HepG2 (cell line): ENCODE measurements around the gene ADAM10. TPM values are rescaled to one million over a fixed set of nuclear protein-coding genes. Genes with fewer than 3 reads are reported as not detected.

Experiments used
- ASH2L ChIP-seq: fragments of 300-600, 200-600 bp; sonication (generic); IDR thresholded peaks from 2 replicates; pipeline ENCODE4 v1.7.0; 2017; ENCODE audit warnings: low read depth, mild to moderate bottlenecking, moderate library complexity, mixed read lengths, low read length; ENCODE audit not compliant: insufficient read length
- ELF1 ChIP-seq: sonication (generic); formaldehyde crosslinking; IDR thresholded peaks from 2 replicates; pipeline ENCODE4 v1.4.0; 2020; ENCODE audit warnings: missing genetic modification reagents
- ELF3 ChIP-seq: IDR thresholded peaks from 2 replicates; pipeline ENCODE4 v1.6.1; 2016; ENCODE audit warnings: missing genetic modification reagents, missing compliant biosample characterization
- GFI1 ChIP-seq: sonication (generic); formaldehyde crosslinking; IDR thresholded peaks from 2 replicates; pipeline ENCODE4 v1.5.0; 2020; ENCODE audit warnings: missing genetic modification reagents, mild to moderate bottlenecking, borderline replicate concordance
- HNRNPH1 ChIP-seq: fragments of 200-400 bp; formaldehyde crosslinking; optimal IDR thresholded peaks from 2 replicates; pipeline ENCODE3; 2017; ENCODE audit warnings: mild to moderate bottlenecking, low read depth, low read length
- KAT8 ChIP-seq: IDR thresholded peaks from 2 replicates; pipeline ENCODE4 v1.6.1; 2016; ENCODE audit warnings: missing genetic modification reagents, missing compliant biosample characterization
- KDM5A ChIP-seq: fragments of 200-600 bp; sonication (generic); IDR thresholded peaks from 2 replicates; pipeline ENCODE4 v1.7.0; 2018; ENCODE audit warnings: antibody characterized with exemption, mild to moderate bottlenecking, low read length, borderline replicate concordance
- MAZ ChIP-seq, 2 experiments: sonication (generic) in 1 of 2; formaldehyde crosslinking in 1 of 2; IDR thresholded peaks; 2 replicates each; pipeline versions ENCODE4 v1.5.0 to v1.6.1; 2012 to 2020; ENCODE audit warnings: low read depth in 2 of 2, mild to moderate bottlenecking in 2 of 2, borderline replicate concordance in 1 of 2, improper control_type of control experiment in 1 of 2, low read length in 1 of 2, missing genetic modification reagents in 1 of 2, moderate library complexity in 1 of 2
- MTA1 ChIP-seq: sonication (generic); formaldehyde crosslinking; IDR thresholded peaks from 2 replicates; pipeline ENCODE4 v1.4.0; 2020; ENCODE audit warnings: missing genetic modification reagents, mild to moderate bottlenecking, borderline replicate concordance
- ONECUT2 ChIP-seq: sonication (generic); formaldehyde crosslinking; IDR thresholded peaks from 2 replicates; pipeline ENCODE4 v1.4.0; 2020; ENCODE audit warnings: missing genetic modification reagents
- POGZ ChIP-seq: sonication (generic); formaldehyde crosslinking; IDR thresholded peaks from 2 replicates; pipeline ENCODE4 v1.4.0; 2020; ENCODE audit warnings: mild to moderate bottlenecking, missing genetic modification reagents
- SSRP1 ChIP-seq: IDR thresholded peaks from 2 replicates; pipeline ENCODE4 v1.6.1; 2016; ENCODE audit warnings: control low read depth
- TARDBP ChIP-seq: sonication (generic); formaldehyde crosslinking; IDR thresholded peaks from 2 replicates; pipeline ENCODE4 v1.8.0; 2022; ENCODE audit warnings: mild to moderate bottlenecking, missing genetic modification reagents
- THAP9 ChIP-seq: sonication (generic); formaldehyde crosslinking; IDR thresholded peaks from 2 replicates; pipeline ENCODE4; 2020; ENCODE audit warnings: missing genetic modification reagents, mild to moderate bottlenecking, borderline replicate concordance
- ZNF17 ChIP-seq: sonication (generic); formaldehyde crosslinking; IDR thresholded peaks from 2 replicates; pipeline ENCODE4 v1.5.0; 2020; ENCODE audit warnings: mild to moderate bottlenecking, missing genetic modification reagents
- ZNF850 ChIP-seq: sonication (generic); formaldehyde crosslinking; conservative IDR thresholded peaks from 2 replicates; pipeline ENCODE4 v1.9.0; 2021; ENCODE audit warnings: mild to moderate bottlenecking, missing genetic modification reagents
- polyA plus RNA-seq, 8 experiments: library from polyadenylated mRNA; depleted of rRNA in 3 of 8; stranded (reverse) in 7 of 8; unstranded in 1 of 8; fragments of >200 nt; fragmentation: Illumina TruSeq in 4 of 8; extraction: Trizol in 4 of 8; gene quantifications; 2 replicates each; pipeline versions ENCODE4 v1.2.1 to v1.2.3, GENCODE V29; 2011 to 2016; ENCODE audit warnings: low read depth in 4 of 8, missing spikeins in 1 of 8, mixed read lengths in 1 of 8; ENCODE audit not compliant: insufficient read depth in 1 of 8
- total RNA-seq, 5 experiments: library from RNA; depleted of rRNA; stranded (reverse); fragments of >200 nt; fragmentation: Illumina TruSeq; extraction: Trizol; gene quantifications; 2 replicates each; pipeline ENCODE4 v1.2.3, GENCODE V29; 2016; ENCODE audit warnings: low read depth in 1 of 5
- TF ChIP-seq, protein P1 (sequence below), 2 experiments: sonication (generic) in 1 of 2; formaldehyde crosslinking in 1 of 2; IDR thresholded peaks; 2 replicates each; pipeline versions ENCODE4 v1.5.1 to v1.6.1; 2011 to 2020; ENCODE audit warnings: borderline replicate concordance in 1 of 2, low read depth in 1 of 2, low read length in 1 of 2, mild to moderate bottlenecking in 1 of 2, missing genetic modification reagents in 1 of 2, moderate library complexity in 1 of 2
- TF ChIP-seq, protein P2 (sequence below): IDR thresholded peaks from 2 replicates; pipeline ENCODE4 v1.6.1; 2012; ENCODE audit warnings: inconsistent platforms
- TF ChIP-seq, protein P3 (sequence below): sonication (generic); formaldehyde crosslinking; IDR thresholded peaks from 2 replicates; pipeline ENCODE4 v1.4.0; 2020; ENCODE audit warnings: missing genetic modification reagents, borderline replicate concordance

ADAM10 gene
- total and polyA plus RNA-seq, 2 of the 13 experiments (the other 11 are each of a cell fraction or from before 2014, with no cell fraction given), result 92.7 to 125 TPM

DNA sequence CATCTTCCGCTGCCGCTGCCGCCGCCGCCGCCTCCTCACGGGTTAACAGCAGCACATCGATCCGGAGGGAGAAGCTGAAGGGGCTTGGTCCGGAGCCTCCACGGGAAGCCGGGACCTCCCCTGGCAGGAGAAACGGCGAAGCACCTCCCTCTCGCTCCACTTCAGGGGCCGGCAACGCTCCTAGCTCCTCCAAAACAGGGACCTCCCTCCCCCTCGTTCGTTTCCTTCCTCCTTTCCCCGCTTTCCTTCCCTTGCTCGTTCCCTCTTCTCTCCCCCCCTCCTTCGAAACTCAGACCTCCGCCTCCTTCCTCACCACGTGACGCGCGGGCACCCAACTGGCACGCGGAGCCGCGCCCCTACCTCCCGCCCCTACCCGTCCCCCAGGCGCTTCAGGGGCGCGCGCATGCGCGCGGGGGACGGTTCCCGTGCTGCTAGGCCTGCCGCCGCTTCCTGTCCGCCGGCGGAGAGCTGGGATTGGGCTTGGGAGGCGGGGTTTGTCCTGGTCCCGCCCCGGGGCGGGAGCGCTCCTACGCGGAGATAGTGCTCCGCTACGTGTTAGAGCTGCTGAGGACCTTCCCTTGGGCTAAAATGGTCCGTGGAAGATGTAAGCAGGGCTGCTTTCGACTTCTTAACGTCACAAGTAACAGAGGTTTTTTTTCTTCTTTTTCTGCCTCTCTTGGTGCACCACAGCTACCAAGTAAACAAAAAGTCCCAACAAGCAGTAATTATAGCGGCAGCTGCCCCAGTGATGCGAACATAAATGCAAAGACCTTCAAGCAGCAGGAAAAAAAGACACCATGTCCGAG lies at the start of gene ADAM10 (continued):
- TF ChIP-seq, protein P1, sequence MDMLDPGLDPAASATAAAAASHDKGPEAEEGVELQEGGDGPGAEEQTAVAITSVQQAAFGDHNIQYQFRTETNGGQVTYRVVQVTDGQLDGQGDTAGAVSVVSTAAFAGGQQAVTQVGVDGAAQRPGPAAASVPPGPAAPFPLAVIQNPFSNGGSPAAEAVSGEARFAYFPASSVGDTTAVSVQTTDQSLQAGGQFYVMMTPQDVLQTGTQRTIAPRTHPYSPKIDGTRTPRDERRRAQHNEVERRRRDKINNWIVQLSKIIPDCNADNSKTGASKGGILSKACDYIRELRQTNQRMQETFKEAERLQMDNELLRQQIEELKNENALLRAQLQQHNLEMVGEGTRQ (IDR thresholded peaks at IDR 0.05; ENCODE audit: low read depth, low read length), result peak; percentile 79
- TF ChIP-seq, protein P1 (CRISPR knock-in tag; IDR thresholded peaks at IDR 0.05; ENCODE audit: borderline replicate concordance), result peak; percentile 96; the same call in 1 of the 2 replicates
- TF ChIP-seq ONECUT2 (CRISPR knock-in tag) (peak; percentile 64; the same call in 1 of the 2 replicates), ASH2L (peak; percentile 84), ELF3 (CRISPR knock-in tag) (peak; percentile 72), KAT8 (CRISPR knock-in tag) (peak; percentile 17), ZNF17 (CRISPR knock-in tag) (0 out of 2 replicates have a peak, but pooled peaks have one; percentile 37), ELF1 (CRISPR knock-in tag) (peak; percentile 82), HNRNPH1 (peak; percentile 56), SSRP1 (CRISPR knock-in tag) (0 out of 2 replicates have a peak, but pooled peaks have one; percentile 39), KDM5A (peak; percentile 64; the same call in 1 of the 2 replicates), POGZ (CRISPR knock-in tag) (peak; percentile 79), MAZ (IDR thresholded peaks at IDR 0.05; ENCODE audit: borderline replicate concordance, low read depth, low read length) (peak; percentile 83), MAZ (CRISPR knock-in tag; IDR thresholded peaks at IDR 0.05; ENCODE audit: low read depth) (peak; percentile 77), TARDBP (peak; percentile 27; the same call in 1 of the 2 replicates), ZNF850 (CRISPR knock-in tag) (no peak), GFI1 (CRISPR knock-in tag) (peak; percentile 38; the same call in 1 of the 2 replicates), MTA1 (CRISPR knock-in tag) (no peak), THAP9 (CRISPR knock-in tag) (peak; percentile 55; the same call in 1 of the 2 replicates)
- TF ChIP-seq, protein P2, sequence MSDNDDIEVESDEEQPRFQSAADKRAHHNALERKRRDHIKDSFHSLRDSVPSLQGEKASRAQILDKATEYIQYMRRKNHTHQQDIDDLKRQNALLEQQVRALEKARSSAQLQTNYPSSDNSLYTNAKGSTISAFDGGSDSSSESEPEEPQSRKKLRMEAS, result peak; percentile 73; the same call in 1 of the 2 replicates
- TF ChIP-seq, protein P3, sequence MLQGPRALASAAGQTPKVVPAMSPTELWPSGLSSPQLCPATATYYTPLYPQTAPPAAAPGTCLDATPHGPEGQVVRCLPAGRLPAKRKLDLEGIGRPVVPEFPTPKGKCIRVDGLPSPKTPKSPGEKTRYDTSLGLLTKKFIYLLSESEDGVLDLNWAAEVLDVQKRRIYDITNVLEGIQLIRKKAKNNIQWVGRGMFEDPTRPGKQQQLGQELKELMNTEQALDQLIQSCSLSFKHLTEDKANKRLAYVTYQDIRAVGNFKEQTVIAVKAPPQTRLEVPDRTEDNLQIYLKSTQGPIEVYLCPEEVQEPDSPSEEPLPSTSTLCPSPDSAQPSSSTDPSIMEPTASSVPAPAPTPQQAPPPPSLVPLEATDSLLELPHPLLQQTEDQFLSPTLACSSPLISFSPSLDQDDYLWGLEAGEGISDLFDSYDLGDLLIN (CRISPR knock-in tag), result no peak
